GM19043 (cell line): ENCODE measurements around the gene KCNC2.

Experiments
- ATAC-seq: cut with Tn5 transposase; IDR thresholded peaks from one replicate; pipeline ENCODE4 v1.9.1; 2021; ENCODE audit warnings: low read depth; ENCODE audit not compliant: unreplicated experiment

KCNC2 gene

DNA sequence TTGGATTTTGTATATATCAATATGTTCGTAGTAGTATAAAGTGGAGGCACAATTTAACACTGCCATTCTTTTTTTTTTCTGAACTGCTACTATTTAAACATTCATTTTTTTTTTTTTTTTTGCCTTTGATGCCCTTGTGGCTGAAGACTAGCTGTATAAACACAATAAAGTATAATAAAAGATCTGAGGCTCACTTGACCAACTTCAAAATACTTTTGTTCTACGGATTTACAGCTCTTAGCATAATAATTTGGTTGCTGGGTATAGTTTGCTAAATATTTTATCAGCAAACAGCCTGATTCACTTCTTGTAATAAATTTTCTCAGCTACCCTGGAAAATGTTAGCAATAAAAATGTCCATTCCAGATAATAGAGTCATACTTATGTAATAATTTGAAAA, 128.3 kb downstream of the KCNC2 start:
- ATAC-seq, result no peak

DNA sequence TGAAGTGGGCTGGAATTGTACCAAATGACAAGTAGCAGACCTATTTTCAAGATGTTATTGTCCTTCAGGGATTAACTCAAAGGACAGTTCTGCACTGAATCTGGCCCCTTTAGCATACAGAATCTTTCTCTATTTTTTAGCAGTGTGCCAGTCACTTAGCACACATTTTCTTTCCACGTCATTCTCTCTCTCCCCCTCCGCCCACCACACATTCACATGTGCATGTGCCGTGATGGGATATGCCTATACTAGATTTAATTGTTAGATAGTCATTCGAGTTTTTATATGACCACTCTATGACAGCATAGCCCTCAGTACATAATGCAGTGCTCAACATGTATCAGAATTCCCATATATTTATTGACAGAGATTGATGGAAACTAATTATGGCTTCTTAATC, 129.1 kb downstream of the KCNC2 start:
- no peak for ATAC-seq

DNA sequence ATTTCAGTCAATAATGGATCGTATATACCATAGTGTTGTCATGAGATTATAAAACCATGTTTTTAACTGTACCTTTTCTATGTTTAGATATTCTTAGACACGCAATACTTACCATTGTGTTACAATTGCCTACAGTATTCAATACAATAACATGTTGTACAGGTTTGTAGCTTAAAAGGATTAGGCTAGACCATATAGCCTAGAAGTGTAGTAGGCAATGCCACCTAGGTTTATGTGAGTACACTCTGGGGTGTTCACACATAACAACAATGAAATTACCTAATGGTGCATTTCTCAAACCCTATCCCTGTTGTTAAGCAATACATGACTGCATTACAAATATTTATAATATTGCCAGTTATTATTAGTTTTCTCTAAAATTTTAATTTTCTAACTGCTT, 144.2 kb downstream of the KCNC2 start:
- no peak for ATAC-seq

DNA sequence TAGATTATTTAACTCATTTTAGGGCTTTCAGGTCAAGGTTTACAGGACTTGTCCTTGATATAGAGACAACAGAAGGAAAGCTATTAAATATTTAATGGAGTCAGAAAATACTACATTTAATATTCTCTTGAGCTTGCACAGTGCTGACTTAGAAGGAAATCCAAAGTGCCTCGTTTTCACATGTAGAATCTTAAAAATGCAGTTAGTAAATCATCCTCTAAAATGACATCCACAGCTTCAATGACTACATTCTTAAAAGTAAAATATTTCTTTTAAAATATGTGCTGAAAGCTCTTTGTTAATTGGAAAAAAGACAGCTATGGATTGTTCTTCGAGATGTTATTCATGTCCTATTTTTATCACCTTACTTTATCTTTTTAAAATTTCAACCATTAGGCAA, 146.9 kb downstream of the KCNC2 start:
- no peak for ATAC-seq

DNA sequence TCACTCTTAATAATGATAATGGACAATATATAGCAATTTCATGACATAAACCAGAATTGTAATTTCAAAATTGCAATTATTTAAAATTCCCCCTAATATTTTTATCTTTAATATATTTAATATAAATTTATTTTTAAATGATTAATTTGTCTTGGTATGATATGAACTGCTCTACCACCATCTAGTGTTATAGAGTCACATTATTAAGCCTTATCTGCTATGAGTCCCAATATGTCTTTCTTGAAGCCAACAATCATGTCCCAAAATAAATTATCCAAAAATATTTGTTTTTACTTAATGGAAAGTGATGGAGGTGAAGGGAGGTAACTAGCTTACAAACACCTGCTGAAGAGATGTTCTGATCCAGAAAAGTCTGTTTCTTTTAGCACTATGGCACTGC, 151.4 kb downstream of the KCNC2 start:
- ATAC-seq, result no peak

DNA sequence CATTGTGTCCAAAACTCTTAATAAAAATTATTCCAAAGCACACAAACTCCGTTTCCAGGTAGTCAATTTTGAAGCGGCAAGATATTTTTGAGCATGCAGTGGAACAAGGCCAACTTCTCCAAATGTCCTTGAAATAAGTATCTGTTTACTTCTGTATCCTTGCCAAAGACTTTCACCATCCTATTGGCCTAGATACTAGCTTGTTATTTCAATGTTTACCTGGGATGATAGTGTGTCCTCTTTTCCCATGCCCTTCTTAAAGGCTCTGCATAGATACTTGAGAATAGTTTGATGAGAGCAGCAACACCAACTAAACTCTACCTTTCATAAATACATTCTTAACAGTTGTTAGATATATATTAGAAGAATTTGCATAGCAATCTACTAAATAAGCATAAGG, 160.9 kb downstream of the KCNC2 start:
- ATAC-seq, result no peak

DNA sequence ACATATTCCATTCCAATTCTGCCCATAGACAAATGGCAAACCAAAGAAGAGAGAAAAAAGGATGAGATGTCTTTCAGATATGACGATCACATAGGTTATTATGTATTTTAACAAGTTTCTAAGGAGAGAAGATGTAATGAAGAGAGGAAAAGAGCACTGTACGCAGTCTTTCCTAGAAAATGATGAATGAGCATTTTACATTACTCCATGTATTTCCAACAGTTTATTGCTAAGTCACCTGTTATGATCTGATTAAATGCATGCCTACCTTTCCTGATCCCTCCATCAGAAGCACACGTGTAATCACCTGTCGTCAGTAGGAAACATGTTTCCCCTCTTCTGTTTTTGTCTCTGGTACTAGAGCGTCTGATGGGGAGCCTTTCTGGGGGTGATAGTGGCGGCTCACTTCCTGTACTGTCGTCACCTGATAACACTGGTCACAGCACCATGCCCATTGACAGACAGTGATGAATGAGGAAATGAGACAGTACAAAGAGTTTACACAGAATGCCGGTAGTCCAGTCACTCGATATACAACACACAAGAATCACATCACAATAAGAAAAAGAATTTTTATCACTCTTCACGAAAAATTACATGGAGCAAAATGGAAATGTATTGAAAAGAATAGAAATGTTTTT, 161.6 kb downstream of the KCNC2 start:
- ATAC-seq, result no peak

DNA sequence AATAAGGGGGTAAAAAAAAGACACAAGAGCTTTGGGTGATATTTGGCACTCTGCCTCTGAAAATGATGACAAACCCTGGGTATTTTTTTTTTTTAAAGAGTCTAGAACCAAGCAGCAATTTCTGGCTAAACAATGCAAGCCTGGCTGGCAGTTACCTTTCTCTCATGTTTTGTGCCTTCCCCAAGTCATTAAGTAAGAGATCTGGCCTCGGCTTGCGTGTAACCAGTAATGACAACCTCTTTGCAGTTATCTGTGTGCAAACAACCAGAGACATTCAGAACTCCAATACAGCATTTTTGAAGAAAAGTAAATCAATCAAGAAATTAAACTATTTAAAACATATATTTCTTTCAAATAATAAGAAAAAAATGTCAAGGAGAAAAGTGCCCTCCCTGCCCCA, 167.5 kb downstream of the KCNC2 start:
- ATAC-seq, result no peak

DNA sequence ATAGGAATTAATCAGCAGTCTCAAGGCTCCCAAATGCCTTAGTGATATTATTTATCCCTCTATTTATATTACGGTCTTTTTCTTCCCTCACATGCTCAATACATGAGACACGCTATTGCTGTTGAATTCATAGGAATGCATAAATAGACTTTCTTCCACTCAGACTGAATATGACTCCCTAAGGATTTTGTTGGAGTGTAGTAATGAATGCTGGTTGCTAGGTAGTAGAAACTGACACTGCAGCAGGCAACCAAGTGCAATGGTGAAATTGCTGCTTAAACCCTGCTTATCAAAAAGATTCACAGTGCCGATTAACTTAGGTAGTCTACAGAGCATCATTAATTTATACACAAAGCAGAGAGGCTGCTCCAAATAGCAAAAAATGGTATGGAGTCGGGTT, 168.2 kb downstream of the KCNC2 start:
- no peak for ATAC-seq

DNA sequence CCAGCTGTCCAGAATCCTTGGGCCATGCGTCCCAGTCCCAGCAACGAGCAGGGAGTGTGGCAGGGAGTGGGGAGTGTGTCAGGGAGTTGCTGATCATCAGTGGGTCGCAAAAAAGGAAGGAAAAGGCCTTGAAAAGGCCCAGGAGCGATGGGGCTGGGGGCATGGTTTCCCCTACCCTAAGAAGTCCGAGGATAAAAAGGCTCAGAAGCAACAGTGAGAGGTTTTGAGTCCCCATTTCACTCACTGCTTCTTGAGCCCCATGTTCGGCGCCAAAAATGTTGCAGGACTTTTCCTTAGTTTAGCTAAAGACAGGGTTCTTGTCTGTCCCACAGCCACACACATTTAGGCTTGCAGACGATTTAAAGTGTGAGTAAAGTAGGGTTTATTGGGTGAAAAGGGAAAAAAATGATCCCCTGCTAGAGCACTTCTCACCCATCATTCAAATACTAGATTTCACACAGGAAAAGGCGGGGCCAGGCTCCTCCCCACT, 189.5 kb downstream of the KCNC2 start:
- ATAC-seq, result no peak

DNA sequence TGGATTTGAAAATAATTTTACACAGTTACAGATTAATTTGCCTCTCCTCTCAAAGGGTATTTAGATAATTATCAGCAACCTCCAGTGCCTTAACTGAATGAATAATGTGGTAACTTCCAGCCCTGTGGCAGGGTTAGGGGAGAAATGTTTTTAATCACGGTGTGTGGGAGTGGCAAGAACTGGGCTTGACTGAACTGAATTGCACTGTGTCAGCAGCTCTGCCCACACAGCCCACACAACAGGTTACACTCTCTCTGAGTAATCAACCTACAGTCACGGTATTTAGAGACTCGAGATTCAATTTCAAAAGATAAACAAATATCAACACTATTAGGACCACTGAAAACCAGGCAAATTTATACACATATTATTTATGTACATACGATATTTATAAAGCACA, 198.5 kb downstream of the KCNC2 start:
- ATAC-seq, result no peak

DNA sequence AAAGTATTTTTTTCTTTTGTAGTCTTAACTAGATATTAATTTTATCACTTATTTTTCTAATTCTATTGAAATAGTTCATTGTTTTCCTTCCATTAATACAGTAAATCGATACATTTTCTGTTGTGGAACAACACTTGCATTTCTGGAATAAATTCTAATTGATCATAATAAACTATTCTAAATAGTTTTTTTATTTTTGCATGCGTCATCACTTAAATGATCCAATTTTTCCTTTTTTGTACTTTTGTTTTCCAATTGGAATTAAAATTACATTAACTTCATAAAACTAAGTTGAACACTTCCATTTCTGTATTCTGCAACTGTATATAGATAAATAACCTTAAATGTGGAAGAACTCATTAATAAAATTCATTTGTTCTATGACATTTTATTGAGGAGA, 202.5 kb downstream of the KCNC2 start:
- no peak for ATAC-seq

DNA sequence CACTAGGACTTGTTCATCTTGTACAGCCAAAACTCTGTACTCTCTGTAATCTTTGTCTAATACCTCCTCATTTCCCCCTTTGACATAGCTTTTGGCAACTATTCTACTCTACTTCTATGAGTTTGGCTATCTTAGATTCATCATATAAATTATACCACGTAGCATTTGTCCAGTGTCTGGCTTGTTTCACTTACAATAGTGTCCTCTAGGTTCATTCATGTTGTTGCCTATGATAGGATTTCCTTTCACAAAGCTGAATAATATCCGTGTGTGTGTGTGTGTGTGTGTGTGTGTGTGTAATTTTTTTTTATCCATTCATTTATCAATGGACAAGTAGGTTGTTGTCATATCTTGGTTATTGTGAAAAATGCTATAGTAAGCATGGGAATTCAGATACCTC, 209.5 kb downstream of the KCNC2 start:
- ATAC-seq, result no peak

DNA sequence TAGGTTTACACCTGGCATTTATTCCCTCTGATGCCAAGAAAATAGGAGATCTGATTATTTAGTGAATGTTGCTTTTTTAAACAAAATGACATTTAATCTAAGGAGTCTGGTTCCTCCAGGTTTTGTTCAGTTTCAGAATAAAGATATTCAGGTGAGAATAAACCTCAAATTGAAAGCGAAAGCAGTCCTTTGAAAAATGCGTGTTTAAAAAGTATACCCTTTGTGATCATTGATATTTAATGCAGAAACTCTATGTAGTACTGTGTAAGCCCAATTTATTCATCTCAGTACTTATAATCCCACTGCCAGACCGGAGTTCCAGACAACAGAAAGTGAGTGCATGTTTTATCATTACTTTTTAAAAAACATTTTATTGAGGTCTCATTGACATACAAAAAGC, 210.2 kb downstream of the KCNC2 start:
- ATAC-seq, result no peak
